ENCODE data around the gene SLC7A4. TPM values are rescaled to one million over a fixed set of nuclear protein-coding genes. Genes with fewer than 3 reads are reported as not detected.

SLC7A4 gene
- total RNA-seq, 4 donors from 2014 or later, result 0.45 to 0.54 TPM; not detected in 2

DNA sequence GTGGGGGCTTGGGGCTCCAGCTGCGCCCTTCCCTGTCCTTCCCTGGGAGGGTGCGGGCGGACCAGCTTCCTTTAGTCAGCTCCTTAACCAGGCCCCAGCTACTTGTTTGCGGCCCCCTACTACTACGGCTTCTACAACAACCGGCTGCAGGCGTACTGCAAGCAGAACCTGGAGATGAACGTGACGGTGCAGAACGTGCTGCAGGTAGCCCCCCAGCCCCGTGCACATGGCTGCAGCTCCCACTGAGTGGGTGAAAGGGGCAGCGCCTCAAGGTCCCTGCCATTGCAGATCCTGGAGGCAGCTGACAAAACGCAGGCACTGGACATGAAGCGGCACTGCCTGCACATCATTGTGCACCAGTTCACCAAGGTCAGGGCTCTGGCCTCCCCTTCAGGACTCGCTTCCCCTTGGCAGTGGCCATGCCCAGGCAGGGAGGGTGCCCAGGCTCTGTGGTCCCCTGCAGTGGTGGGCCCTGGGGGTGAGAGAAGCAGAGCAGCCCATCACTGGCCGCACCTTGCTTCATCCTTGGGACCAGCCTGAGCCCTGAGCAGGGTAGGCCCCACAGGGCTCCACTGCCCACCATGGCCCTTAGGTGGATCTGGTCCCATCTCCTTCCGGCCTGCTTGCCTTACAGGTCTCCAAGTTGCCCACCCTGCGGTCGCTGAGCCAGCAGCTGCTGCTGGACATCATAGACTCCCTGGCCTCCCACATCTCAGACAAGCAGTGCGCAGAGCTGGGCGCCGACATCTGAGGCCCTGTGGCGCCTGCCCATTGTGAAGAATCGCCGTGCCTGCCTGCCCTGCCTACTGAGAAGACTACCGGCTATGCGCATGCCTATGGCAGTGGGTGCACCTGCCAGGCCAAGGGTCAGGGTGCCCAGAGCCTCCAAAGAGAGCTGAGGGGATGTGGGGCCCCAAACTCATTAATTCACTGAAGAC lies 35.5 kb downstream of the SLC7A4 start:
- Histone ChIP-seq H3K27me3 (no peaks in the 10 kb centered on the region), H3K27ac (no peak overlapping the region), H3K4me1 (peaks cover 11 to 19% of the 10 kb centered on the region in 2 donors), H3K9me3 (no peaks in the 10 kb centered on the region), H3K36me3 (peaks cover 21 to 30% of the 10 kb centered on the region in 2 donors), H3K4me3 (replicated peaks in 1 of 3) (no peak overlapping the region)
- 87 to 89% methylated on average over 17 to 21 of the region's 27 CpGs for WGBS, 2 donors
- DNase-seq, result no peak
- TF ChIP-seq POLR2A (IDR thresholded peaks at IDR 0.05), result no peak
- TF ChIP-seq, protein P1, sequence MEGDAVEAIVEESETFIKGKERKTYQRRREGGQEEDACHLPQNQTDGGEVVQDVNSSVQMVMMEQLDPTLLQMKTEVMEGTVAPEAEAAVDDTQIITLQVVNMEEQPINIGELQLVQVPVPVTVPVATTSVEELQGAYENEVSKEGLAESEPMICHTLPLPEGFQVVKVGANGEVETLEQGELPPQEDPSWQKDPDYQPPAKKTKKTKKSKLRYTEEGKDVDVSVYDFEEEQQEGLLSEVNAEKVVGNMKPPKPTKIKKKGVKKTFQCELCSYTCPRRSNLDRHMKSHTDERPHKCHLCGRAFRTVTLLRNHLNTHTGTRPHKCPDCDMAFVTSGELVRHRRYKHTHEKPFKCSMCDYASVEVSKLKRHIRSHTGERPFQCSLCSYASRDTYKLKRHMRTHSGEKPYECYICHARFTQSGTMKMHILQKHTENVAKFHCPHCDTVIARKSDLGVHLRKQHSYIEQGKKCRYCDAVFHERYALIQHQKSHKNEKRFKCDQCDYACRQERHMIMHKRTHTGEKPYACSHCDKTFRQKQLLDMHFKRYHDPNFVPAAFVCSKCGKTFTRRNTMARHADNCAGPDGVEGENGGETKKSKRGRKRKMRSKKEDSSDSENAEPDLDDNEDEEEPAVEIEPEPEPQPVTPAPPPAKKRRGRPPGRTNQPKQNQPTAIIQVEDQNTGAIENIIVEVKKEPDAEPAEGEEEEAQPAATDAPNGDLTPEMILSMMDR (IDR thresholded peaks at IDR 0.05), result no peak
- intact Hi-C loops (cut with DNase I), result no loop called here

DNA sequence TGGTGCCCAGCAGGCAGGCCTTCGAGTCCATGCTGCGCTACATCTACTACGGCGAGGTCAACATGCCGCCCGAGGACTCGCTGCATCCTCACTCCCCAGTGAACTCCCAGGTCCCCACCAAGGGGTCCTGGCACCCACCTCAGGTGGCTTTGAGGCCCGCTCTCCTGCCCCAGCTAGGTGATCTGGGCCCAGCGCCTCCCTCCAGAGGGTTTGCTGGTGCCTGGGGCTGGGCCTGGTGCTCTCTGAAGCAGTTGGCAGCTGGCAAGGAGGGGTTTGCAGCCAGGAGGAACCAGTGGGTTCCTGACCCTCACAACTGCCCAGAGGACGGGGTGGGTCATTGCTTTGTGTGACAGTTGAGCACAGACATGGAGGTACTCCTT lies 36.3 kb downstream of the SLC7A4 start:
- H3K36me3 ChIP-seq, result peaks cover 27 to 32% of the 10 kb centered on the region in 2 donors
- DNase-seq, result no peak
- no peak overlapping the region for H3K27ac ChIP-seq
- no peak overlapping the region for H3K4me3 ChIP-seq (replicated peaks in 1 of 3)
- intact Hi-C loops (cut with DNase I), result no loop called here
- TF ChIP-seq, protein P1 (IDR thresholded peaks at IDR 0.05), result no peak
- no peak for TF ChIP-seq POLR2A (IDR thresholded peaks at IDR 0.05)
- no peaks in the 10 kb centered on the region for H3K9me3 ChIP-seq
- H3K4me1 ChIP-seq, result peaks cover 7 to 16% of the 10 kb centered on the region in 2 donors
- 94% methylated on average over 6 of the region's 10 CpGs; no CpG with 5 or more reads in 1 of the 2 donors for WGBS, 2 donors
- no peaks in the 10 kb centered on the region for H3K27me3 ChIP-seq

DNA sequence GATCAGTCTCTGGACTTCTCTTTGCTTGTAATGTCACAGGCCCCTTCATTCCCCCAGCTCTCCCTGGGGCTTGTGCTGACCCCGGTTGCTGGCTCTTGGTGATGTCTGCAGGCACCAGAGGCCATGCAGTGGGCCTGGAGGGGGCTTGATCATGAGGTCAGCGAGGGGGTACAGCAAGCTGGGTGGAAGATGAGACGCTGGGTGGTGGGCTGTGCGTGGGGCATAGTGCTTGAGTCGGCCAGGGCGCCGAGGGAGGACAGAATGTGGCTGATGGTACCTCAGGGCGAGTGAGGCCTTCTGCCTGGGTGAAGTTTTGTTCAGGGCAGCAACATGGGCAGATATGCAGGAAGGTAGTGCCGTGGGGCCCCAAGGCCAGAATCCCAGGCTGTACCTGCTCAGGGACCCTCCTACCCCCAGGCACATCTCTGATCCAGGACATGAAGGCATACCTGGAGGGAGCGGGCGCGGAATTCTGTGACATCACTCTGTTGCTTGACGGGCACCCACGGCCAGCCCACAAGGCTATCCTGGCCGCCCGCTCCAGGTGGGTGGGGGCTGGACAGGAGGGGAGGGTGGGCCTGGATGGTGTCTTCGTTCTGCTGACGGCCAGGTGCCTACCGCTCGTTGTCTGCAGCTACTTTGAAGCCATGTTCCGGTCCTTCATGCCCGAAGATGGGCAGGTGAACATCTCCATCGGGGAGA lies 36.9 kb downstream of the SLC7A4 start:
- Histone ChIP-seq H3K36me3 (peaks cover 27 to 32% of the 10 kb centered on the region in 2 donors), H3K4me3 (replicated peaks in 1 of 3) (no peak overlapping the region), H3K27ac (no peak overlapping the region), H3K4me1 (peaks cover 1 to 11% of the 10 kb centered on the region in 2 donors), H3K9me3 (no peaks in the 10 kb centered on the region), H3K27me3 (no peaks in the 10 kb centered on the region)
- TF ChIP-seq POLR2A (IDR thresholded peaks at IDR 0.05), result no peak
- TF ChIP-seq, protein P1 (IDR thresholded peaks at IDR 0.05), result no peak
- intact Hi-C loops (cut with DNase I), result no loop called here
- no peak for DNase-seq
- WGBS, 2 donors, result 90 to 93% methylated on average over 12 to 20 of the region's 23 CpGs

DNA sequence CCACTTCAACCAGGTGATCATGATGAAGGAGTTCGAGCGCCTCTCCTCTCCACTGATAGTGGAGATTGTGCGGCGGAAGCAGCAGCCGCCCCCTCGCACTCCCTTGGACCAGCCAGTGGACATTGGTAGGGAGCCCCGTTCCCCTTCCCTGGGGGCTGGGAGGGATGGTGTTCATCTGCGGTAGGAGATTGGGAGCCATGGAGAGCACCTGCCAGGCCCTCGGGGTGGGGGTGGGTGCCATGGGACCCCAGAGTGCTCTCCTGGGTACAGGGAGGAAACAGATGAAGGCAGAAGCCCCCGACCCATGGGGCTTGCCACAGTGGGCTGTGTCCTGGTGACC lies 37.5 kb downstream of the SLC7A4 start:
- Histone ChIP-seq H3K27me3 (no peaks in the 10 kb centered on the region), H3K4me1 (peaks cover 0 to 4% of the 10 kb centered on the region in 2 donors), H3K9me3 (no peaks in the 10 kb centered on the region), H3K36me3 (peaks cover 24 to 32% of the 10 kb centered on the region in 2 donors), H3K27ac (no peak overlapping the region), H3K4me3 (replicated peaks in 1 of 3) (no peak overlapping the region)
- TF ChIP-seq POLR2A (IDR thresholded peaks at IDR 0.05), result no peak
- TF ChIP-seq, protein P1 (IDR thresholded peaks at IDR 0.05), result no peak
- intact Hi-C loops (cut with DNase I), result no loop called here
- 87 to 93% methylated on average over 5 to 10 of the region's 10 CpGs for WGBS, 2 donors
- no peak for DNase-seq

Data from thyroid gland (tissue), 4 donors.